B cell (primary cell): Measurements from ENCODE around the gene FGF18.

Source experiments
- EZH2 ChIP-seq: IDR thresholded peaks from 2 replicates; pipeline ENCODE4 v1.6.1; 2012; ENCODE audit warnings: borderline replicate concordance, low read depth, mild to moderate bottlenecking, moderate library complexity, low read length; ENCODE audit not compliant: insufficient read depth, poor library complexity, severe bottlenecking
- TF ChIP-seq, protein P1 (sequence below): fragments of 200-600 bp; IDR thresholded peaks from one replicate; pipeline ENCODE4 v1.8.0; 2022; ENCODE audit warnings: antibody characterized with exemption, mild to moderate bottlenecking

DNA sequence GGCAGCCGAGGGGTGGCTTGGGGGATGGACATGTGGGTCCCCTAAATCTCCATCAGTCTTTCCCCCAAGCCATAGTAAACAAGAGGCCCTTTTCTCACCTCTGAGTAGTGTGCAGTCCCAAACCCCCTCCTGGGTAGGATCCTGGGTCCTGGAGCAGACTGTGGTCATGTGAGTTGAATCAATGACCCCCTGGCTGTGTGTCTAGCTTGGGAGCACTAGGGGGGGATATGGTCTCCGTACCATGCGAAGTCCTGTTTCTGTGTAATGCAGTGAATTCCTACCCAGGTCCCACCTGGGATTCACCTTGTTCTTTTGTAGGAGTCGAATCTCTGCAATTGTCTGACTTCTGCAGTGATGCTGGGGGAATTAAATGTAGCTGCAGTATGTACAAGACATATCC lies 66.2 kb downstream of the FGF18 start:
- TF ChIP-seq, protein P1, sequence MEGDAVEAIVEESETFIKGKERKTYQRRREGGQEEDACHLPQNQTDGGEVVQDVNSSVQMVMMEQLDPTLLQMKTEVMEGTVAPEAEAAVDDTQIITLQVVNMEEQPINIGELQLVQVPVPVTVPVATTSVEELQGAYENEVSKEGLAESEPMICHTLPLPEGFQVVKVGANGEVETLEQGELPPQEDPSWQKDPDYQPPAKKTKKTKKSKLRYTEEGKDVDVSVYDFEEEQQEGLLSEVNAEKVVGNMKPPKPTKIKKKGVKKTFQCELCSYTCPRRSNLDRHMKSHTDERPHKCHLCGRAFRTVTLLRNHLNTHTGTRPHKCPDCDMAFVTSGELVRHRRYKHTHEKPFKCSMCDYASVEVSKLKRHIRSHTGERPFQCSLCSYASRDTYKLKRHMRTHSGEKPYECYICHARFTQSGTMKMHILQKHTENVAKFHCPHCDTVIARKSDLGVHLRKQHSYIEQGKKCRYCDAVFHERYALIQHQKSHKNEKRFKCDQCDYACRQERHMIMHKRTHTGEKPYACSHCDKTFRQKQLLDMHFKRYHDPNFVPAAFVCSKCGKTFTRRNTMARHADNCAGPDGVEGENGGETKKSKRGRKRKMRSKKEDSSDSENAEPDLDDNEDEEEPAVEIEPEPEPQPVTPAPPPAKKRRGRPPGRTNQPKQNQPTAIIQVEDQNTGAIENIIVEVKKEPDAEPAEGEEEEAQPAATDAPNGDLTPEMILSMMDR = no peak
- TF ChIP-seq EZH2 = no peak
